IPS-NIHi7 (cell line): Measurements from ENCODE around the gene NSUN4.
"Not testable (repeated sequence)": the region's sequence is repeated elsewhere in the genome, so short reads cannot be mapped to it uniquely, and the experiment has no call there.

Experiments used
- DNase-seq: peaks from one replicate; pipeline ENCODE4 v3.0.0; 2012; ENCODE audit warnings: mixed read lengths; ENCODE audit errors: extremely low spot score

Gene NSUN4

DNA sequence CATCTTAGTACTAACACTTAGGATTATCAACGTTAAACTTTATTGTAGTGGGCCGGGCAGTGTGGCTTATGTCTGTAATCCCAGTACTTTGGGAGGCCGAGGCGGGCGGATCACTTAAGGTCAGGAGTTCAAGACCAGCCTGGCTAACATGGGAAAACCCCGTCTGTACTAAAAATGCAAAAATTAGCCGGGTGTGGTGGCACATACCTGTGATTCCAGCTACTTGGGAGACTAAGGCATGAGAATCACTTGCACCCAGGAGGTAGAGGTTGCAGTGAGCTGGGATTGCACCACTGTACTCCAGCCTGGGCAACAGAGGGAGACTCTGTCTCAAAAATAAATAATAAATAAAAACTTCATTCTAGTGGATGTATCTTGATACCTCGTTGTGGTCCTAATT lies 25.2 kb downstream of the NSUN4 start:
- DNase-seq, result not testable (repeated sequence)

DNA sequence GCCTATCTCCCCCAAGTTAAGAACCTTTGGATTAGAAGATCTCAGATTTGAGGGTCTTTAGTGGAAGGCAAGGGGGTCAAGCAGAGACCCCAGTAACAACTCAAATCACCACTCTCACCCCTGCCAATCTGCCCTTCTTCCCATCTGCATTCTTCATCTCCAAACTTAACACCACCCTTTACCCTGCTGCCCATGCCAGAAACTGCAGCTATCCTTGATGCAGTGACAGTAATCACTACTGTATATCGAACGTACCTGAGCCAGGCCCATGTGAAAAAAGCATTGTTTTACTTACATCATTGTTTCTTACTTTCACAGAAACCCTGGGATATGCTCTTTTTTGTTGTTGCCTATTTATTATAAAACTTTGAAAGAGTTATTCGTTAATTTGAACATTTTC lies 26.5 kb downstream of the NSUN4 start:
- DNase-seq, result no peak

DNA sequence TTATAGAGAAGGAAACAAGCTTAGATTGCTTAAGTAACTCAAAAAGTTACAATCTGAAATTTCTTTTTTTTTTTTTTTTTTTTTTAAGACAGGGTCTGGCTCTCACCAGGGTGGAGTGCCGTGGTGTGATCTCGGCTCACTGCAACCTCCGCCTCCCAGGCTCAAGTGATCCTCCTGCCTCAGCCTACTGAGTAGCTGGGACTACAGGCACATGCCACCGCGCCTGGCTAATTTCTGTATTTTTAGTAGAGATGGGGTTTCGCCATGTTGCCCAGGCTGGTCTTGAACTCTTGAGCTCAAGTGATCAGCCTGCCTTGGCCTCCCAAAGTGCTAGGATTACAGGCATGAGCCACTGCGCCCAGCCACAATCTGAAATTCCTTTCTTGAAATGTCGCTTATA lies 27.1 kb downstream of the NSUN4 start:
- DNase-seq, result not testable (repeated sequence)

DNA sequence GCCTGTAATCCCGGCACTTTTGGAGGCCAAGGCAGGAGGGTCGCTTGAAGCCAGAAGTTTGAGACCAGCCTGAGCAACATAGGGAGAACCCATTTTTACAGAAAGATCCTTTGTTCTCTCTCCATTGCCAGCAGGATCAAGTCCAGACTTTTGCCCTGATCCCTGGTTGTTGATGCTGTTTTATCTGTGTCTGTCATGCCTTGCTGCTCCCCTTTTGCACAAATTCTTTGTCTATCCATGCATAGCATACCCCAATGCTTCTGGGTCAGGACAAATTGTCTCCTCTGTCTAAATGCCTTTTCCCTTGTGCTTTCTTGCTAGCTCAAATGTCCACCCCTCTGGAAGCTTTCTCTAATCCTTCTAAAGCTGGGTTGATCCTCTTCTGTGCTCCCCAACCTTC lies 28.2 kb downstream of the NSUN4 start:
- no peak for DNase-seq

DNA sequence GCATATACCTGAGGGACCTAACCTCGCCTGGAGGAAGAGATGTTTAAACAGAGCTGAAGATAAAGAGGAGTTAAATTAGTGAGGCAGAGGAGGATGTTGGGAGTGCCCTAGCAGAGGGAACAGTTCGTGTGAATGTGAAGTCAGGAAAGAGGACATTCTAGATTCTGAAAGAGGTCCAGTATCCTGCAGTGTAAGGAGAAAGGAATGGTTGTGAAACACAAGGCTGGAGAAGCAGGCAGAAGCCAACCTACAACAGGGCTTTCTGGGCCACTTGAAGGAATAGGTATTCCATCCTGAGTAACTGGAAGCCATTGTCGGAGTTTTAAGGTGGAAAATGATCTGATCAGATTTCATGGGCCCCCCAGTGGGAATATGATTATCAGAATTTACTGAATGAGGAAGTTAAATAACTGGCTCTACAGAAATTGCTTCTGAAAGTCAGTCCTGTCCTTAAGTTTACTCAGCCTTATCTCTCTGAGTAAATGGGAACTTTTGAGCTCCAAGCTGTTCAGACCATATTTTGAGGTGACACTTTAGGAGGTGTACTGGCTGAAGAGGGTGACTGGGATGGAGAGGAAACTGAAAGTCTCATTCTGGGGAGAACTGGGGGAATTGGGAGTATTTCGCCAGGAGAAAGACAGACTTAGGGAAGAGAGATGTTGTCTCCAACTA lies 29.1 kb downstream of the NSUN4 start:
- no peak for DNase-seq

DNA sequence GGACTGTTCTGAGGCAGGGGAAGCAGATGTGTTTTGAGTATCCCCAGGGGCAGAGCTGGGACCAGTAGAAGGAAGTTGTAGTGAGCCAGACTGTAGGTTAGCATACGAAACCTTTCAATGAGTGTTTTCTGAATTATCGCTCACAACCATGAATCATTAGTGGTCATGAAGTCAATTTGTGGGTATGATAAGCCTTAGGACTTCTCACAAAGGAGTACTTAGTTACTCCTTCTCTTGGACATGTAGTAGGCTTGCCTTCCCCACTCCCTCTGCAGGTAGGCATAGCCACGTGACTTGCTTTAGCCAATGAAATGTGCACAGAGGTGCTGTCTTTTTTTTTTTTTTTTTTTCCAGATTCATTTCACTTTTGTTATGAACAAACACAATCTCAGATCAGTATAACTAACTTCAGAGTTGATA lies 29.6 kb downstream of the NSUN4 start:
- no peak for DNase-seq

DNA sequence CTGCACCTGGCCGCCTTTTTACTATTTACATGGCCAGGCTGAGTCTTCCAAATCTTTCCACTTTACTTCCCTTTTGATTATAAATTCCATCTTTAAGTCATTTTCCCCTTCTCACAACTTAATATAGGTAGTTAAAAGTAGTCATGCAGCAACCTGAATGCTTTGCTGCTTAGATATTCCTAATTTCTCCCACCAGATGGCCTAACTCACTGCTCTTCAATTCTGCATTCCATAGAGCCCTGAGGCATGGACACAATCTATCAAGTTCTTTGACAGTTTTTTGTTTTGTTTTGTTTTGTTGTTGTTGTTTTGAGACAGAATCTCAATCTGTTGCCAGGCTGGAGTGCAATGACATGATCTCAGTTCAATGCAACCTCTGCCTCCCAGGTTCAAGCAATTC lies 31.8 kb downstream of the NSUN4 start:
- DNase-seq, result no peak

DNA sequence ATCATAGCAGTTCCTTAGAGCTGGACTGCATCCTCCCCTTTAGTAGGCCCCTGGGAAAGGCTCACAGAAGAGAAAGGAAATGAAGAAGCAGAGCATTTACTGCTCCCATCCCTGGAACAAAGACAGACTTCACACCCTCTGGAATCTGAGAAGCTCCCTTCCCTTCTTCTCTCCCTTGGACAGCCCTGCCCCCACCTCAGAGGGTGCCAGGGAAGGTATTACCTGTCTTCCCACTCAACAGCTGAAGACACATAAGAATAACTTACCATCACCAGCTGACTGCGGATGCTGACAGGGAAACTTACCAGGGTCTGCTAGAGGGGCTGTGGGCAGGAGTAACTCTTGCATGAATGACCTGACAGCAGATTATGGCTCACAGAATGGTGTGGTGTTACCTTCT lies 39.4 kb downstream of the NSUN4 start:
- DNase-seq, result no peak

DNA sequence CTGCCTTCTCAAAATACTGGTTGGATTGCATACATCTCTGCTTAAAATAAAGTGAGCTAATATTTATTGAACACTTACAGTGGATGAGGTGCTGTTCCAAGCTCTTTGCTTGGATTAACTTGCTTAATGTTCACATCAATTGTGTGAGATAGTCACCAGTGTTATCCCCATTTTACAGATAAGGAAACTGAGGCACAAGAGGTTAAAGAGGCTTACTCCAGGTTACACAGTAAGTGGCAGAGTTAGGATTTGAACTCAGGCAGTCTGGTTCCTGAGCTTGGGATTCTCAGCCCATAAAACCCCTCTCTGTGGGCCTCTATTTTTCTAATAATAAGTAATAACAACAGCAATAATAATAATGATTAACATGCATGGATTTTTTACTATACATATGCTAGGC lies 39.9 kb downstream of the NSUN4 start:
- DNase-seq, result no peak

DNA sequence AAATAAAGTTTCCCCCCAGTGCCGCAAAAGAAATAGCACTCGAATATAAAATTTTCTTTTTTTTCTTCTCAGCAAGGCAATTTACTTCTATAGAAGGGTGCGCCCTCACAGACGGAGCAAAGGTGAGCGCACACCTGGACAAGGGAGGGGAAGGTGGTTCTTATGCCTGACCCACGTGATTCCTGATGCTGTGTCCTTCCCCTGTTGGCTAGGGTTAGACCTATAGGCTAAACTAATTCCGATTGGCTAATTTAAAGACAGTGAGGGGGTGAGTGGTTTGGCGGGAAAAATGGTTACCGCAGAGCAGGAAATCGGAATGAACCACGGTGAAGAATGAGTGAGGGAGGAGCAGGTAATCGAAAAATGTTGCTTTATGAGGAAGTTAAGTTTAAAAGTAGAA lies 52.9 kb downstream of the NSUN4 start:
- DNase-seq, result no peak

DNA sequence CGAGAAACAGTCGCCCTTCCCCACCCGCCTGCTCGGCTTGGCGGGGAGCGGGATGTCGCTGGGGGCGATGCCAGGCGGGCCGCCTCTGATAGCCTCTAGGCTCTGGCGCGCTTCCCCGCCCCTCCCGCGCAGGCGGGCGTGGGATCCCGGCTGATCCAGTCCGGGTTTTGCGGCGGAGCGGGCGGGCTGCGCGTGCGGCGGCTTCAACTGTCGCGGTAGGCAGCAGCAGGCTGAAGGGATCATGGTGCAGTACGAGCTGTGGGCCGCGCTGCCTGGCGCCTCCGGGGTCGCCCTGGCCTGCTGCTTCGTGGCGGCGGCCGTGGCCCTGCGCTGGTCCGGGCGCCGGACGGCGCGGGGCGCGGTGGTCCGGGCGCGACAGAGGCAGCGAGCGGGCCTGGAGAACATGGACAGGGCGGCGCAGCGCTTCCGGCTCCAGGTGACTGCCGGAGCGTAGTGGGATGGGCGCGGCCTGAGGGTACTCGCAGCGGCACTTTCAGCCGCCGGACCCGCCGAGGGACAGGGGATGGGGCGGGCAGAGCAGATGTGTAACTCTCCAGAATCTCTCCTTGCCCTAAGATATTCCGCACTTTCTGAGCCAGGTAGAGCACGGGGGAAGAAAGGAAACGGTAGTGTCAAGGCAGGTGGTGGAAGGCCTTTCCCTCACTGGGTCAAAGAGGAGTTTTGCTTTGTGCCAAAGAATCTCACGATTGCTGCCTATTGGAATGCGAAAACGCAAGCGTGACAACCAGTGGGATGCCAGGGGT lies 53.7 kb downstream of the NSUN4 start, which contains the start of gene FAAH:
TSS of gene FAAH (plus strand) at position 210 of the 764 bp plus-strand sequence. CDS start at position 242, 32 bp downstream.
- DNase-seq, result peak; percentile 87

DNA sequence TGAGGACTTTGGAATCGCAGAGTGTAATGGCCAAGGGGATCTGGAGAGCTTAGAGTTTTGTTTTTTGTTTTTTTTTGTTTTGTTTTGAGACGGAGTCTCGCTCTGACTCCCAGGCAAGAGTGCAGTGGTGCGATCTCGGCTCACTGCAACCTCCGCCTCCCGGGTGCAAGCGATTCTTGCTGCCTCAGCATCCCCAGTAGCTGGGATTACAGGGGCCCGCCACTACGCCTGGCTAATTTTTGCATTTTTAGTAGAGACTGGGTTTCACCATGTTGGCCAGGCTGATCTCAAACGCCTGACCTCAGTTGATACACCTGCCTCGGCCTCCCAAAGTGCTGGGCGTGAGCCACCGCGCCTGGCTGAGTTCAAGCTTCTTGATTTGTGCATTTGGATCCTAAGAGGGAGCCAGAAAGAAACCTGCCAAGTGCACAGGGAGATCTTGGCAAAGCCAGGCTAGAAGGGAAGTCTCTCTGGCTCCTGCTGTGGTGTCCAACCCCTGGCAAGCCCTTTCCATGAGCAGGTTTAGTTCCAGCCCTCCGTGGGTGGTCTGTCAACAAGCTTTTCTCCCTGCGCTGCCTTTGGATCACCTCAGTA lies 54.4 kb downstream of the NSUN4 start:
- no peak for DNase-seq

DNA sequence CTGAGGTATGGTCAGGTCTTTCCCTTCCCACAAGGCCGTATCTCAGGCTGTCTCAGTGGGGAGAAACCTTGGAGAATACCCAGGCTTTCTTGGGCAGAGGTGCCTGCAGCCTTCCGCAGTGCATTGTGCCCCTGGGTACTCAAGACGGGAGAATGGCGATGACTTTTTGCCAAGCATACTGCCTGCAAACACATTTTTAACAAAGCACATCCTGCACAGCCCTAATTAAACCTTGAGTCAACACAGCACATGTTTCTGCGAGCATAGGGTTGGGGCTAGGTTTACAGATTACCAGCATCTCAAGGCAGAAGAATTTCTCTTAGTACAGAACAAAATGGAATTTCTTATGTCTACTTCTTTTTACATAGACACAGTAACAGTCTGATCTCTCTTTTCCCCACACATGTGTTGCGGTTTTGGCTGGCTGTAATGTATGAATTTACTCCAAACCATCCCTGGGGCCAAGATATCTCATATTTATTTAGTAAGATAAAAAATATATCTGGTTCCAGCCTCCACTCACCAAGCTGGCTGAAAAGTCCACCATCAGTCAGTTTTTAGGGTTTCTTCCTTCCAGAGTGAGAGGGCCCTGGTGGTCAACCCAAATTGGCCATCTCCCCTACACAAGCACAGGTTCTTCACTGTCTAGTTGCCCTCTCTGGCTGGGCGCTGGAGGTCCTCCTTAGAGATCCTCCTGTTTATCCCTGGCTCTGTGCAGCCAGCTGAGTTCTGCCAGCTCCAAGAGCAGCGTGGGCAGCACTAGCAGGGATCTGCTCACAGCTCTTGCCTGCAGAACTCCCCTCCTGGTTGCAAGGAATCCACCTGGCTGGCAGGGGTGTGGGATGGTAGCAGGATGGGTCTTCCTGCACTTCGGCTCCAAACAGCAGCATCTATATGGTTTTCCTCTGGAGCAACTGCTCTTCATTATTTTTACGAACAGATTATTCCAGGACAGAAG lies 56.1 kb downstream of the NSUN4 start:
- DNase-seq, result no peak

DNA sequence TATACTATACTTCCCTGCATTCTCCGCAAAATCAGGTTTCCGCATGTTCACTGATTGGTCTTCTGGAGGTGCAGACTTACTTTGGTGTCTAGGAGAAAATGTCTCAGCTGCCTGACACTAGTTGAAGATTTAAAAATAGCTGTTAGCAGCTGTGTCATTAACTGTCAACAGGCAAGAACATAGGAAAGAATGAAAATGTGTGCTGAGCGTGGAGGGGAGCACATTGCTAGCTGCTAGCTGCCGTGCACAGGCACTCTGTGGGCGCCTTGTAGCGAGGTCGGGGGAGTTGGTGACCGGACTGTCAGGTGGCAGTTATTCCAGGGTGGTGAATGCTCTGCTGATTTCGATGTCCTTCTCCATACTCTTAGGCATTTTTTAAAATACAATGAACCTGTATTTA lies 58.7 kb downstream of the NSUN4 start:
- DNase-seq, result no peak

DNA sequence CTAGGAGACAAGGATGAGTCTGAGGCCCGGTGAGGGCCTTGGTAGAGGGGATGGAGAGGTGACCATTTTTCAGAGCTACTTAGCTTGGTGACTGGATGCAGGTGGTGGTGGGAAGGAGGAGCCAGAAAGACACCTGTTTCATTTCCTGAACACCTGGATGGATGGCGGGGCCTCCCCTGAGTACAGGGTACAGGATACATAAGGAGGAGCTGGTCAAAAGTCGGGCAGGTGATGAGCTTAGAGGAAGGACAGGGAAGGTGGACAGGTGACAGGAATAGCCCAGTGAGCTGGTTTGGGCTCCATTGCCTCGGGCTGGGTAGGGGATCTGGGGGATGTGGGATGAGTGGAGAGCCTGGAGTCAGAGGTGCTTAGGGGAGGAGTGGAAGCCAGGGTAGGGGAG lies 59.8 kb downstream of the NSUN4 start:
- DNase-seq, result no peak

DNA sequence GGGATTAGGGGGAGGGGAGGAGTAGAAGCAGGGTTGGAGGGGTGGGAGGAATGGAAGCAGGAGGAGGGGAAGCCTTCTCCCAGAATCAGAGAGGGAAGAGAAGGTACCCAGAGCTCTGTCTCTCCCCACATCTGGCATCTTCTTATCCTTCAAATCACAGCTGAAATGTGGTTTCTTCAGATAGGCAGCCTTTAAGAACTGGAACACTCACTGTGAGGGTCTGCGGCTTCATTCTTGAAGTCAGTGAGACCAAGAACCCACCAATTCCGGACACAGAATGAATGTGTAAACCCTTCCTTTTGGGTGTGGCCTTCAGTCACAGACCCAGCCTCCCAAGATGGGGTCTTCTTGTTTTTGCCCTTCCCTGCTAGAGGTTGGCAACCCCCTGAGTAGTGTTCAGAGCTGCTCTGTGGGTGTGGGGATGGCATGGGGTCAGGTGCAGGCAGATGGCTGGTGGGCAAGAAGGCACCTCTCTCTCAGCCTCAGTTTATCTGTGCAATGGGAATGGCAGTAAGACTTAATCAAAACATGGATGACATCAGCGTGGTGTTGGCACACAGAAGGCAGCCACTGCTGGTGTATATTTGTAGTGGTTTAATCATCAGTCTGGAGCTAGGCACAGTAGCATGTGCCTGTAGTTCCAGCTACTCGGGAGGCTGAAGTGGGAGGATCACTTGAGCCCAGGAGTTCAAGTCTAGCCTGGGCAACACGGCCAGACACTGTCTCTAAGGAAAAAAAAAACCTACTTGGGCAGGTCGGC lies 60.7 kb downstream of the NSUN4 start:
- no peak for DNase-seq

DNA sequence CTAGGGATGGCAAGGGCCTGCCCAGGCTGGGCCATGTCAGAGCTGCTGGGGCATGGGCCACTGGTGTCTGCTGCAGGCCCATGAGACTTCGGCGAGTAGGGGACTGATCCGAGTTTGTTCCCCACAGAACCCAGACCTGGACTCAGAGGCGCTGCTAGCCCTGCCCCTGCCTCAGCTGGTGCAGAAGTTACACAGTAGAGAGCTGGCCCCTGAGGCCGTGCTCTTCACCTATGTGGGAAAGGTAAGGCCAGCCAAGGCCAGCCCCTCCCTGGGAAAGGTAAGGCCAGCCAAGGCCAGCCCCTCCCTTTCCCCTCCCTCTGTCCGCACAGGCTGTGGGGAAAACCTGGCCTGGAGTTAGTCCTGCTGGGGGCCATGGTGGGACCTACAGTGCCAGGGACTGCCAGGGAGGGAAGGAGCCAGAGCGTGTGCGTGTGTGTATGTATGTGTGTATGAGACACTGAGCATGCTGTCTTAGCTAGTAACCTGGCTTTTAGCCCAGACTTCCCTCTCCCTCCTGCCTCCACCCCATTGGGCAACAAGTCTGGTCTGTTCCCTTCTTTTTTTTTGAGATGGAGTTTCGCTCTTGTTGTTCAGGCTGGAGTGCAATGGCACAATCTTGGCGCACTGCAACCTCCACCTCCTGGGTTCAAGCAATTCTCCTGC lies 61.5 kb downstream of the NSUN4 start:
- peak; percentile 80 for DNase-seq

DNA sequence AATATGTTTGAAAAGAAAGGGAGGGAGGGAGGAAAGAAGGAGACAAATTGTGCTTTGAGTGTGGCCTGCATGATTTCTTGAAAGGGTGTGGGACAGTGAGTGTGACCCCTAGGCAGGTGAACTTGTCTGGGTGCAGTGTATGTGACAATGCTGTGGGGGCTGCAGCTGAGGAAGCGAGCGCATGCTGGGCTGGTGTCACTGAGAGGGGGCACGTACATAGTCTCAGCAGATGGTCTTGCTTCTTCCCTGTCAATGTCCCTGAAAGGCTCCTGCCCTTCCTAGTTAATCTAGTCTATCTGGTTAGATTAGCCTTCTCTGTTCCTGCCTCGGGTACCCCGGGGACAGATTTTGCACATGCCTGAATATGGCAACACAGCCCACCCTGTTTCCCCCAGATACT lies 63.3 kb downstream of the NSUN4 start:
- DNase-seq, result no peak

DNA sequence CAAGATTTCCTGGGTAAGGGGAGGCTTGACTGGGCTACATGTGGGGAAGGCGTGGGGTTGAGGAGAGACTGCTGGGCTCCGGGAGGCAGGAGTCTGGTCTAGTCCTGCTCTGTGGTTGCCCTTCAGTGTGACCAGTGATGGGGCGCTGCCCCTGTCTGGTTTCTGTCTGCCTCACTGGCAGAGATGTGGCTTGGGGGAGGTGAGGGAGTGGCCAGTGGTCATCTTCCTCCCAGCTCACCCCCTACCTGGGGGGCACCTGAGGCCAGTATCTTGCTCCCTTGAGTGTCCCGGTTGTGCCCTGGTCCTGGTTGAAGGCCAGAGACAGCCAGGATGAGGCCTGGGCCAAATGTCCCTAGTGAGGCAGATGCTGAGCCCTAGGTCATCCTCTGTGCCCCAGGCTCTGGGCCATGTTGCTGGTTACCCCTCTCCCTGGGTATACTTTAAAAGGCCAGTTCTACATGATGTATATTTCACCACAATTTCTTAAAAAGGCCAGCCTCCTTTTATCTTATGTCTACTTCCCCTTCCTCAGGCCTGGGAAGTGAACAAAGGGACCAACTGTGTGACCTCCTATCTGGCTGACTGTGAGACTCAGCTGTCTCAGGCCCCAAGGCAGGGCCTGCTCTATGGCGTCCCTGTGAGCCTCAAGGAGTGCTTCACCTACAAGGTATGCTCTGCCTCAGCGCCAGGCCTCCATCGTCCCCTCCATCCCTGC lies 64.0 kb downstream of the NSUN4 start:
- no peak for DNase-seq

DNA sequence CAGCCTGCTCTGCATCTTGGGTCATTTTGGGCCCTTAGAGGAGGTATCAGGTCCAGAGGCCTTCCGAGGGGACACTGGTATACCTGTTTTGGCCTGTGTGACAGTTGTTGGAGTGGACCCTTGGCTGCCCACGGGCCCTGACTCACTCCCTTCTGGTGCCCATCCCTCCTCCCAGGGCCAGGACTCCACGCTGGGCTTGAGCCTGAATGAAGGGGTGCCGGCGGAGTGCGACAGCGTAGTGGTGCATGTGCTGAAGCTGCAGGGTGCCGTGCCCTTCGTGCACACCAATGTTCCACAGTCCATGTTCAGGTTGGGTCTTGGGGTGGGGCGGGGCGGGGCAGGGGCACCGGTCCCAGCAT lies 64.6 kb downstream of the NSUN4 start:
- DNase-seq, result no peak
